ENCODE measurements around the gene DYTN.

DNA sequence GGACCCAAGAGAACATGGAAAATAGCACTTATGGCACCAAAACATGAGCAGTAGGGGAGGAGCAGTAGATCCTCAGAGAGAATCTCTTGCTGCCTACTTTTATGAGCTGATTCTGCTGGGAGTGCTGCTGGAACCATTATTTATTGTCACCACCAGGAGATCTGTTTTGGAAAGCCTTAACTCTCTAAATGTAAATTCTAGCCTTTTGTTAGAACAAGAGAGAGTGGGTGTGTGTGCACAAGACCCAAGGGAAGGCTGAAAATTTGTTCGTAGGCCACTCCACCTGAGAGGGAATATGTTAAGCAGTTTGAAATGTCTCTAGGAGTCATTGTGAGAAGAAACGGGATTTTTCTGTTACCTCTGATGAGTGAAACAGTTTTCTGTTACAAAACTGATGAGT, 92.1 kb downstream of the DYTN start:
- TF ChIP-seq, protein P1, sequence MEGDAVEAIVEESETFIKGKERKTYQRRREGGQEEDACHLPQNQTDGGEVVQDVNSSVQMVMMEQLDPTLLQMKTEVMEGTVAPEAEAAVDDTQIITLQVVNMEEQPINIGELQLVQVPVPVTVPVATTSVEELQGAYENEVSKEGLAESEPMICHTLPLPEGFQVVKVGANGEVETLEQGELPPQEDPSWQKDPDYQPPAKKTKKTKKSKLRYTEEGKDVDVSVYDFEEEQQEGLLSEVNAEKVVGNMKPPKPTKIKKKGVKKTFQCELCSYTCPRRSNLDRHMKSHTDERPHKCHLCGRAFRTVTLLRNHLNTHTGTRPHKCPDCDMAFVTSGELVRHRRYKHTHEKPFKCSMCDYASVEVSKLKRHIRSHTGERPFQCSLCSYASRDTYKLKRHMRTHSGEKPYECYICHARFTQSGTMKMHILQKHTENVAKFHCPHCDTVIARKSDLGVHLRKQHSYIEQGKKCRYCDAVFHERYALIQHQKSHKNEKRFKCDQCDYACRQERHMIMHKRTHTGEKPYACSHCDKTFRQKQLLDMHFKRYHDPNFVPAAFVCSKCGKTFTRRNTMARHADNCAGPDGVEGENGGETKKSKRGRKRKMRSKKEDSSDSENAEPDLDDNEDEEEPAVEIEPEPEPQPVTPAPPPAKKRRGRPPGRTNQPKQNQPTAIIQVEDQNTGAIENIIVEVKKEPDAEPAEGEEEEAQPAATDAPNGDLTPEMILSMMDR (IDR thresholded peaks at IDR 0.05; ENCODE audit: poor library complexity) = no peak
- TF ChIP-seq EZH2 (IDR thresholded peaks at IDR 0.05; ENCODE audit: borderline replicate concordance) = no peak
